HG02943 (cell line): ENCODE measurements around the gene ATF5.
A peak's percentile ranks its signal among the peaks of the same experiment; 100 is the strongest.
"Not testable (repeated sequence)": the region's sequence is repeated elsewhere in the genome, so short reads cannot be mapped to it uniquely, and the experiment has no call there.

Source experiments
- ATAC-seq: cut with Tn5 transposase; IDR thresholded peaks from one replicate; pipeline ENCODE4 v1.9.1; 2021; ENCODE audit warnings: mild to moderate bottlenecking, low read depth, moderate library complexity; ENCODE audit not compliant: unreplicated experiment

ATF5 gene

DNA sequence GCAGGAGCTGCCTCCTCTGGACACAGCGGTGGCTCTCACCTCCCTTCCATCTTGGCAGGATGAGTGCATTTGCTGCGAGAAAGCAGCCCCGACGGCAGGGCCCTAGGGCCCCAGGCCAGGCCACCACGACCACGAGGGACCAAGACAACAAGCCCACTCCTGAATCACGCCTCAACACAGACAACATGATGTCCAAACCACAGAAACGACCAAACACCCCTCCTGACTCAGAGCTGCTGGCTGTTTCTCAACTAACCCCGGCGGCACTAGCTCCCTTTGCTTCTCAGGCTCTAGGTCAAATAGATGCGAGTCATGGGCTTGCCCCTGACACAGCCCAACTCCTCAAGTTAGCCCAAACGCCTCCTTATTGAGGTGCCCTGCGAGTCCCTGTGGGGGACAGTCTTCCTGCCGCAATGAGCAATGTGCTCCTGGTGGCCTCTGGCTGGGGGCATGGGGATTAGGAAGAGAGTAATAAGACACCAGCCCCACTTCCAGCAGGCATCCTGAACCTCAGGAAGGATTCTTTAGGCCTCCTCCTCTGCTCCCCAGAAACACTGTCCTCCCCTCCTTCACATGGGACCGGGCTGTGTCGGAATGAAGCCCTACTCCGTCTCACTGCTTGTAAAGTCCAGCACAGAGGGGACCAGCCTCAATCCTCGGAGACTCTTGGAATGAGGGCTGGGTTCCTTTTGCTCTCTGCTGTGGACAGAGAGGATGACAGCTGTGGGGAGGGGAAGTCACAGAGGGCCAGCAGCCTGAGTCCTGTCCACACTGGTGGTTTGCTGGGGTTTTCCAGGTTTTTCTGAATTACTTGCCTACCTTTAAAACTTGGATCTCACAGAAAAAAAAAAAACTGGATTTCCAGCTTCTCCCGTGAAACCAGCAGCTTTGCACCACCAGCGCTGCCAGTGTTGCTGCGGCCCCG lies 6.9 kb upstream of the ATF5 start:
- ATAC-seq = no peak

DNA sequence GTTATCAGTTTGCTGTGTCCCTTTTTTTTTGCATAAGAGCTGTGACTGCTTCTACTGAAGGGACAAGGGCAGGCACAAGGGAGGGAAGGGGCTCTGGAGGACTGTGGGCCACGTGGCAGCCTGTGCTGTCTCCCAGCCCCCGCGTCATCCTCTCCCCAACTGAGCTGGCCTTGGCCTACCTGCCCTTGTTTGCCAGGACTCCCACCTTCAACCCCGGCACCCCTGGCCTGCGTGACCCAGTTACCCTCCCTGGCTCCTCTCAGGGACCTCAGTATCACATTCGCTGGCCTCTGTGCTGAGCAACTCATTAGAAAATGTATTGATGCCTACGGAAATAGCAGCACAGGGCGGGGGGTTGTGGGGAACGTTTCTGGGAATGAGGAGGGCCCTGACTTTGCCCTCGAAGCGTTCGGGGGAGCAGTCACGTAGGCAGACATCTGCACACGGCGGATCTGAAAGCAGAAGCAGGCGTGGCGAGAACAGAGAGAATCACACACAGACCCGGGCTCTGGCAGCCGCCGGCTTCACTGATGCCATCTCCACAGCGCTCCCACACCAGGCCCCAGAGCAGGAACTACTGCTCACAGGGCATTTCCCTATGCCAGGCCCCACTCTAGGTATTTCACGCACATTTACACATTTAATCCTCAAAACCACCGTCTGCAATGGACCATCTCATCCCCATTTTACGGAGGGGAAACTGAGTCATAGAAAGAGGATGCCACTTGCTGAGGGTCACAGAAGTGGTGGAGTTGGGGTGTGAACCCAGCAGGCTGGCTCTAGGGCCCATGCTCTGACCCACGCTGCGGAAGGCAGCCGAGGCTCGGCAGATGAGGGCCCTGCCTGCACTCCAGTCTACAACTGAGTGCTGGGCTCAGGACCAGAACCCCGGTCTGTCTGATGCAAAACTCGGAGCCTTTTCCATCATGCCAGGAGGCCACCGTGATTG lies 5.7 kb upstream of the ATF5 start:
- no peak for ATAC-seq

DNA sequence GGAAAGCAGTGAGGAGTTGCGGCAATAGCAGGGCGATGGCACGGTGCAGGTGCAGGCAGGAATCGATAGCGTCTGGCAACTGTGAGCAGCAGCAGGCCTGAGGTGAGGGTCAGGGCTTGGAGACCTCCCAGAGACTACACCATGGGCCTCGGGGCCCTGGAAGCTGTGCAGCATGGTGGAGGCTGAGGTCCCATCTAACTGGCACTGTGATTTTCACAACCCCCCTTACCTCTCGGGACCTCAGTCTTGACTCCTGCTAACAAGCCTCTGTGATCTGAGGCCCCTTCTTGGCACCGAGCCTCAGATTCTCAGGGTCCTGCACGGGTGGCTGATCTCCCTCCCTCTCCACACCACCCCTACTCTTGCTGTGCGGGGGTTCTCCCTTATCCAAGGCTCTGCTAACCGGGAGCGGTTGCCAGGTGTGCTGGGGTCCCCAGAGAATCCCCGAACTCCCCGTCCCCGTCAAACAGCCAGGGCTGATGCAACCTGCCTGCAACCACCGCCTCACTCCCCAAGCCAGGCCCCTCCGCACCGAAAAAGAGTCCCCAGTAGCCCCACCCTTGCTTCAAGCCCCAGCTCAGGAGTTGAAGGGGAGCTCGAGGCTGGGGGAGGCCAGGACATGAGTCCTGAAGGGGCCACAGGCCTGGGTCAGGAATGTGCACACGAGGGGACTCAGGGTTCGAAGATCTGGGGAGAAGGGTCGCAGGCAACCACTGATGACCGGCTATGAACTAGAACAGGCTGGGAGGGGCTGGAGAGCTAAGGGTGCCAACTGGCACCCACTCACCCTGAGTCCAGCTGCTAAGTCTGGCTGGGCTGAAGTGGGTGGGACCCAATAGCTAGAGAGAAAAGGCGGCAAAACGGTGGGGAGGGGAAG lies 4.8 kb upstream of the ATF5 start:
- no peak for ATAC-seq

DNA sequence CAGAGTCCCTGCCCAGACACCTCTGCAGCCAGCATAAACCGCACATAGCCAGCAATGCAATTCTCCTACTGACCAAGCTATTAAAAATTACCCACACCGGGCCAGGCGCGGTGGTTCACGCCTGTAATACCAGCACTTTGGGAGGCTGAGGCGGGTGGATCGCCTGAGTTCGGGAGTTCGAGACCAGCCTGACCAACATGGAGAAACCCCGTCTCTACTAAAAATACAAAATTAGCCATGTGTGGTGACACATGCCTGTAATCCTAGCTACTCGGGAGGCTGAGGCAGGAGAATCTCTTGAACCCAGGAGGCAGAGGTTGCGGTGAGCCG lies 4.2 kb upstream of the ATF5 start:
- ATAC-seq = not testable (repeated sequence)

DNA sequence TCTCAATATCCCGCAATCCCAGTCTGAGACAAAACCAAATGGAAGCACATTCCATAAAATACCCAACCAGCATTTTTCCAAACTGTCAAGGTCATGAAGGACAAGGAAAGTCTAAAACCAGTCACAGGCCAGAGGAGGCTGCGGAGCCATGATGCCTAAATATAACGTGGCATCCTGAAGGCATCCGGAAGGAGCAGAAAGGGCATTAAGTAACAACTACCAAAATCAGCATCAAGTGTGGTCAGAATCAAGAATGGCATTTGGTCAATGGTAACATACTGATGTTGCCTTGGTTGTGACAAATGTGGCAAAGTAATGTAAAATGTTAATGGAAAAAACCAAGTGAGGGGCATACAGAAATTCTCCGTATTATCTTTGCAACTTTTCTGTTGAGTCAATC lies 3.5 kb upstream of the ATF5 start:
- ATAC-seq = no peak

DNA sequence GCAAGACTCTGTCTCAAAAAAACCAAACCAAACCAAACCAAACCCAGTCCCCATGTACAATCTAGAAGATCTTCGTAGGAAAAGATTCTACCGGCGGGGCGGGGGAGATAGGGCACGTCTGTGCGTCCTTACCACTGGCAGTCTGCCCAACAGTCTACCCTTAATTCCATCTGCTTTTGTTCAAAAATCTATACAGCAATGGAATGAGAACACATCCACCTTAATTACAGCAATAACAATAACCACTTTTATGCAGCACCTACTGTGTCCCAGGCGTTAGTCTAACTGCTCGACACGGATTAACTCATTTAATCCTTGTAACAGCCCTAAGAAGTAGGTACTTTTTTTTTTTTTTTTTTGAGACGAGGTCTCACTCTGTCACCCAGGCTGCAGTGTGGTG lies 2.5 kb upstream of the ATF5 start:
- ATAC-seq = no peak

DNA sequence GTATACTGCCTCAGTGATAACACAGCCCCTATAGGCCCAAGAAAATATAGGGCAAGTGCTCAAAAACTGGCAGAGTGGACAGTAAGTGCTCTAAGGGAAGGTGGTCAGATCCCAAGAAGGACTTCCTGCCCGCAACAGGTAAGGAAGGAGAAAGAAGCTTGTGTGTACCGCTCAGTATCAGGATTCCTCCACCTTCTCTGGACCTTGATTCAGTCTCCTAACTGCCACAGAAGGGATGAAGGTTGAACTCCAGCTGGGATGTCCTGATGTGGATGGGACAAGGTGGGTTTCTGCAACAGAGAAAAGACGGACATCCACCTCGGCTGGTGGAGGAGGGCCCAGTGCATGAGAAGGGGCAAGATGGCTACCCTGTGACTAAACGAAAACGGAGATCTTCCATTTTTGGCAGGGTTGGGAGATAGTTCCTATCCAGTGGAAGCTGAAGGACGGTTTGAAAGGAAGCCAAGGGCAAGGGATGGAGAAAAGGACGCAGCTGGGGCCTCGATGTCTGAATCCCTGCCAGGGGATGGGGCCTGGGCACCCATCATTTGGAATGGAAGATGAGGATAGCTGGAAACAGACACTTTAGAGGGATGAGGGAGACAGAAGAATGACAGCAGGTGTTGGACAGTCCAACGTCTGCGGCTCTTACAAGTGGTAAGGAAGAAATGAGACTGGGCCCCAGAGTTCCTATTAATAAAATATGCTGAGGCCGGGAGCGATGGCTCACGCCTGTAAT lies 1.3 kb upstream of the ATF5 start:
- ATAC-seq = no peak

DNA sequence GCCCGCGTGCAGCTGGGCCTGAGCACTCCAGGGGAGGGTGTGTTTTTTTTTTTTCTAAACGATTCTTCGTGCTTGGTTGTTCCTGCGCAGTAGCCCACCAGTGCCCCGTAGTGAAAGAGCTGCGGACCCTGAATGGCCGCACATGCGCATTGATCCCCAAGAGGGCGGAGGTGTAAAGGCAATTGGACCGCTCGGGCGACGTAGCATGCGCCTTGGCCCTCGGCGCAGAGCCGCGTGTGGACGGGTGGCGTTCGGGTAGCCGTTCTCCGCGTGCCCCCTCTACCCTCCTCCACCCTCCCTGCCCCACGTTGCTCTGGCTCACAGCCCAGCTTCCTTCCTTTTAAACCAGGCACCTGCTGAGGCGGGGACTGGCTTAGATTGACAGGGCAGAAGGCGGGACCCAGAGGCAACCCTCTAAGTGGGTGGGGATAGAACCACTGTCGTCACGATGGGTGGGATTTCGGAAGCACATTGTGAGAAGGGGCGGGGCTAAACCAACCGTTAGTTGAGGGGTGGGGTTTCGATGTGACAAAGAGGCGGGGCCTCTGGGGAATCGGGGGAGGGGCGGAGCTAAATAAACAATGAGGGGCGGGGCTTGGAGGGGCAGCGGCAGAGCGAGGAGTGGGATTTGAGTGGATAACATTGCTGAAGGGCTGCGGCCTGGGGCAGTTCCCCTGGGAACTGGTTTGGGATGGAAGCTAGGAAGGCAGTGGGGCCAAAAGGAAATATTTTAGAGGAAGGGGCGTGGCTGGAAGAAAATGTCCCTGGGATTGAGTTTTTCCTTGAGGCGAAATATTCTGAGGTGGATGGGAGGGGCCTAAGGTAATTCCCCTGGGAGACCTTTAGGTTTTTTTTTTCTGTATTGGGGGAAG lies 842 bp downstream of the ATF5 start:
- ATAC-seq = peak; percentile 55

DNA sequence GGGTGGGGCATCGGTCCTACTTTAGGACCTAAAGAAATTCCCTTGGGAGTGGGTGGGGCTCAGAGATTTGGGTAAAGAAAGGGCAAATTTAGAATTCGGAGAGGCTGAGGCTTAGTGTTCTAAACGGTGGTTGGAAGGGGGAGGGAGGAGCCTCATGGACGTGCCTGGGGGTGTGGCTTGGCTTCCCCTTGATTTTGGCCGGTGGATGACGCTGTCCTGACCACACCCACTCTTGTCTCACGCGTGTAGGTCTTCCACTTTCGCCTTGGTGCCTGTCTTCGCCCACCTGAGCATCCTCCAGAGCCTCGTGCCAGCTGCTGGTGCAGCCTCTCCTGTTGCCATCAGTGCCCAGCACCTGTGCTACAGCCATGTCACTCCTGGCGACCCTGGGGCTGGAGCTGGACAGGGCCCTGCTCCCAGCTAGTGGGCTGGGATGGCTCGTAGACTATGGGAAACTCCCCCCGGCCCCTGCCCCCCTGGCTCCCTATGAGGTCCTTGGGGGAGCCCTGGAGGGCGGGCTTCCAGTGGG lies 1.5 kb downstream of the ATF5 start:
- no peak for ATAC-seq

DNA sequence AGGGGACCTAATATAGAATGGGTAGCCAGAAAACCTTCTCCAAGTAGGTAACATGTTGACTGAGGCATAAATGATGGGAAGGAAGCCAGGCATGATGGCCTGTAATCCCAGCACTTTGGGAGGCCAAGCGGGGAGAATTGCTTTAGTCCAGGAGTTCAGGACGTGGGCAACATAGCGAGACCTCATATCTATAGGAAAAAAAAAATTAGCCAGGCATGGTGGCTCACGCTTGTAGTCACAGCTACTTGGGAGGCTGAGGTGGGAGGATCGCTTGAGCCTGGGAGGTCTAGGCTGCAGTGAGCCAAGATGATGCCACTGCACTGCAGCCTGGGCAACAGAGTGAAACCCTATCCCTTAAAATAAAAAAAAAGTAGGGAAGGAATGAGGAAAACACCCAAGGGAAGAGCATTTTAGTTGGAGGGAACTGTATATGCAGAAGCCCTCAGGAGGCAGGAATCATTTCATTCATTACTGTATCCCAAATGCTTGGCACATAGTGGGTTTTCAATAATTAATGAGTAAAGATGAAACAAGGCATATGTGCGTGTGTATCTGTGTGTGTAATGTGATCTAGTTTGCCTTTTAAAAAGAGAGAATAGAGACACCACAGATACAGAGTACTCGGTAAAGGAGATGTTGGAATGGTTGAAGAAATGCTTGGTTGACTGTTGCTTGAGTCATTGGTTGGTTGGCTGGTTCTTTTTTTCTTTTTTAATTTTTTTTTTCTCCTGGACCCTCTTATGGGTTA lies 2.5 kb downstream of the ATF5 start:
- ATAC-seq = no peak

DNA sequence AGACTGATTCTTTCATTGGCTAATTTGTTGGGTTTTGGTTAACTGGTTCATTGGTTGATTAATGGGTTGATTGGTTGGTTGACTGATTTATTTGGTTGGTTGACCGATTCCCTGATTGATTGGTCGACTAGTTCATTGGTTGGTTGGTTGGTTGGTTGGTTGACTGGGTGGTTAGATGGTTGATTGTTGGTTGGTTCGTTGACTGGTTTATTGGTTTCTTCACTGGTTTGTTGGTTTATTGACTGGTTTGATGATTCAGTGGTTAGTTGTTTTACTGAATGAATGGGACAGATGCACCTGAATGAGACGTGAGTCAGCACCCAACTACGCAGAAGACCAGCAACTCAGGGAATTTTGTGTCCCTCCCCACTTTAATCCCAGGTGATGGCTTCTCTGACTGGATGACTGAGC lies 3.0 kb downstream of the ATF5 start:
- no peak for ATAC-seq

DNA sequence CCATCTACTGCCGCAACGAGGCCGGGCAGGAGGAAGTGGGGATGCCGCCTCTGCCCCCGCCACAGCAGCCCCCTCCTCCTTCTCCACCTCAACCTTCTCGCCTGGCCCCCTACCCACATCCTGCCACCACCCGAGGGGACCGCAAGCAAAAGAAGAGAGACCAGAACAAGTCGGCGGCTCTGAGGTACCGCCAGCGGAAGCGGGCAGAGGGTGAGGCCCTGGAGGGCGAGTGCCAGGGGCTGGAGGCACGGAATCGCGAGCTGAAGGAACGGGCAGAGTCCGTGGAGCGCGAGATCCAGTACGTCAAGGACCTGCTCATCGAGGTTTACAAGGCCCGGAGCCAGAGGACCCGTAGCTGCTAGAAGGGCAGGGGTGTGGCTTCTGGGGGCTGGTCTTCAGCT lies 3.7 kb downstream of the ATF5 start:
- ATAC-seq = no peak

DNA sequence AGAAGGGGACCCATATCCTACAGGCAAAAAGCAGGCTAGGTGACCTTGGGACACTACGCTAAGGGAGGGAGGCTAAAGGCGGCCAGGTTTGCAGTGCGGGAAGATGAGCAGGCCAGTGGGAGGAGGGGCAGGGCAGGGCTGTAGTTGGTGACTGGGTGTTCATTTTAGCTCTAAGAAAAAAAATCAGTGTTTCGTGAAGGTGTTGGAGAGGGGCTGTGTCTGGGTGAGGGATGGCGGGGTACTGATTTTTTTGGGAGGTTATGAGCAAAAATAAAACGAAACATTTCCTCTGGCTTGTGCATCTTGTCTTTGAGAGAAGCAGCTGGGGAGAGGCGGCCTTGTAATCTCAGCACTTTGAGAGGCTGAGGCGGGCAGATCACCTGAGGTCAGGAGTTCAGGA lies 4.6 kb downstream of the ATF5 start:
- no peak for ATAC-seq

DNA sequence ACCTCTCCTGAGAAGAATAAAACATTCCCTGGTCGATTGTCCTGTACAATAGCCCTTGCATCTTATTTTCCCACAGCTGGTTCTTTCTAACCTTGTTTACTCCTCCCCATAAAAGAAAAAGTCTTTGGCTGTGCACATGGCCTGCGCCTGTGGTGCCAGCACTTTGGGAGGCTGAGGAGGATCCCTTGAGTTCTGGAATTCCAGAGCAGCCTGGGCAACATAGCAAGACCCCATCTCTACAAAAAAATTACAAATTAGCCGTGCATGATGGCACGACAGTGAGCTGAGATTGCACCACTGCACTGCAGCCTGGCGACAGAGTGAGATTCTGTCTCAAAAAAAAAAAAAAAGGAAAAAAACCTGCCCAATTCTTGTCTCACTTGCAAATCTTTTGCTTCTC lies 7.5 kb downstream of the ATF5 start:
- ATAC-seq = no peak

DNA sequence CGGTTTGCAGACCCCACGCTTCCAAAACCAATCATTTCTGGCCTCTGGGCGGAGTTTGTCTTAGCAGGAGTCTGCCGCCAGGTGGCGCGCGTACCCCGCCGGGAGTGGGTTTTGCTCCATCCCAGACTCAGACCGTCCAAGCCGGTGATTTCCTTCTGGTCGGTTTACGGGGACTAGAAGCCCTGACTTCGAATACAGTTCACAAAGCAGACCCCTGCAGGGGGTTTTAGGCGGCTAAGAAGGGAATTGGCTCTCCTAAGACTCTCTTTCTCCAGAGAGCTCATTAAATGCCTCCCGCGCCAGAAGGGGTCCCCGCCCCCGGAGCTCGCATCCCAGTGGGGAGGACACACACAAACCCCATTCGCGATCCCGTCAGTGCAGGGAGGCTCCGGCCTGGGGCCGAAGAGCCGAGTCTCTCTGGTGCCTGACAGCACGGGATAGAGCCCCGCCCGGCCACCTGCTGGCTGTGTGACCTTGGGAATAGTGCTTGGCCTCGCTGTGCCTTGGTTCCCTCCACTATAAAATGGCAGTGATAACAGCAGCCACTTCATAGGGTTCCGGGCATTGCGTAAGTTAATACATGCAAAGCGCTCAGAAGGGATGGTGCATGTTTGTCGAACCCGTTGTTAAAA lies 8.9 kb downstream of the ATF5 start:
- ATAC-seq = no peak

DNA sequence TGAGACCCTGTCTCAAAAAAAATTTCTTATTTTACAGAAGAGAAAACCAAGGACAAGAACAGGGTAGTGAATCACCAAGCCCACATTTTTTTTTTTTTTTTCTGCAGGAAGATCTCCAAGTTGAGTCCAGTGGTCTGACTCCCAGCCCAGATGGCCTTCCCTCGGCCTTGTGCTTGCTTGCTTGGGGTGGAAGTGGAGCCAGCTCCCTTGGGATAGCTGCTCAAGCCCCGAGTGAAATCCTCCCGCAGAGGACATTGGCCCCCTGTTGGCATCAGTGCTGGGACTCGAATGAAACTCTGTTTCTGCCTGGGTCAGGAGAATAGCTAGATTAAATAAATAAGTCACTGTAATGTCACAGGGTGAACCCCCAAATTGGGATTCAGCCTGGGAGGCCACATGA lies 9.7 kb downstream of the ATF5 start:
- ATAC-seq = no peak

DNA sequence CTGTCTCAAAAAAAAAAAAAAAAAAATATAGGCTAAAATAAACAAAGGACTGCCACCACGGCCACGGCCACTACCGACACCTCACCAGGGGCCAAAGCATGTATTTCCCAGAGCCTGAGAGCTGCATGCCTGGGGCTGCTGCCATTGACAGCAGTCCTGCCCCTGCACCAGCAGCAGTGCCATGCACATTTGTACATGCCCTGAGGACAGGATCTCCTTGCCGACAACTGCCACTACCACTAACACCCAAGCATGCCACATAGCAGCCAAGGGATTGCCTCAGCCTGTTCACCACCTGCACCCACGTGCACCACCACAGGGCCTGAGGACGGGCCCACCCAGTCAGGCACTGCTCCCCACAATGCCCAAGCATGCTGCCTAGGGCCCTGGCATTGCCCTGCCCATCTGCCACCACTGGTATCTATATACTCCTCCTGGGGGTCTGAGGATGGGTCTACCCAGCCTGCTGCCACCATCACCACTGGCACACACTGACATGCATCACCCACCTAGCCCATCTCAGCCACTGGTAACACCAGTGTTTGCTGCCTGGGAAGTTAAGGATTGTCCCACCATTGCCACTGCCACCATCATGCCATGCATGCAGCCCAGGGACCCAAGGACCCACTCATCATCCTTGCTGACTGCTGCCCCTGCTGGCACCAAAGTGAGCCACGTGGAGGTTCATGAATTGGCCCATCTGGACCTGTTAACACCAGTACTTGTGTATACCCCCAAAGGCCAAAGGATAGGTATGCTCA lies 10.9 kb downstream of the ATF5 start:
- no peak for ATAC-seq
